ENCODE measurements around the gene SH2D7.
"Not testable (repeated sequence)": the region's sequence is repeated elsewhere in the genome, so short reads cannot be mapped to it uniquely, and the experiment has no call there.

SH2D7 gene

DNA sequence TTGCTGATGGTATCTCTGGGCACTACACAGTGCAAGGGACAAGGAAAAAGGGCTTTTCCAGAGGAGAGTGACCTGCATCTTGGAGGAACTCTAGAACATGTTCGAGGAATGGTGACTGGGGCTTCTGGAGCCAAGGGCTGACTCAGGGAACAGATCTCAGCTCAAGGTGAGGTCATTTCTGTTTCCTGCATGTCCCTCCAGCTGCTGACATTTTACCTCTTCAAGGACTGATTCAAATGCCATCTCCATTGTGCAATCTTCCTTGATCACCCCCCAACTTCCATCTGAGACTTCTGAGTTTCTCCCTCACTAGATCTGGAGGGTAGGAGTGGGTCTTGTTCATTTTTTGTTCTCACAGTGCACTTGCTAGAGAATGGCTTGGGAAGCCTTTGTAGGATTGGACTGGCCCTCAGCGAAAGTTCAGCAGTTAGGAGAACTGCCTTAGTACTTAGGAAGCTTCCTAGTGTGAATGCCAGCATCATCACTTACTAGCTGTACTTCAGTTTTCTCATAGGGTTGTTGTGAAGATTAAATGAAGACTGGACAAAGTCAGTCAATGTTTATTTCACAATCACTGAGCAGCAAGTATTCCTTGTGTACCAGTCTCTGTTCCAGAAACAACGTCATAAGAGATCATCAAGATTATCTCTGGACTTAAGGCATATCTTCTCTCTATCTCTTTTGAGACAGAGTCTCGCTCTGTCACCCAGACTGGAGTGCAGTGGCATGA, 54.2 kb downstream of the SH2D7 start:
- DNase-seq = no peak

DNA sequence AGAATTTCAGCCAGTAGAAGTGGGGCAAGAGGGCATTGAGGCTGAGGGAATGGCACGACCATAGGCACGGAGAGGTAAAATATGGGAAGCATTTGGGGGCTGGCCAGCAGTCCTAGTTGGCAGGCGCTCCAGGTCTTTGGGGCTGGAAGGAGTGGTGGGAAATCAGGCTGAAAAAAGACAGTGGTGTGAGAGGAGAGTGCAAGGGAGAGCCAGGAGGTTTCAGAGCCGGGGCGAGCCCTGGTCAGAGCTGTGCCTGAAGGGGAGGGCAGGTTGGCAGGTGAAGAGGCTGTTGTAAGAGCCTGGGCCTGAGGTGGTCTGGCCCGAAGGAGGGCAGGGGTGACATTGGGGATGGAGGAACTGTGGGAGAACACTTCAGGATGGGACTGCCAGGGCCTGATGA, 55.2 kb downstream of the SH2D7 start:
- DNase-seq = no peak

DNA sequence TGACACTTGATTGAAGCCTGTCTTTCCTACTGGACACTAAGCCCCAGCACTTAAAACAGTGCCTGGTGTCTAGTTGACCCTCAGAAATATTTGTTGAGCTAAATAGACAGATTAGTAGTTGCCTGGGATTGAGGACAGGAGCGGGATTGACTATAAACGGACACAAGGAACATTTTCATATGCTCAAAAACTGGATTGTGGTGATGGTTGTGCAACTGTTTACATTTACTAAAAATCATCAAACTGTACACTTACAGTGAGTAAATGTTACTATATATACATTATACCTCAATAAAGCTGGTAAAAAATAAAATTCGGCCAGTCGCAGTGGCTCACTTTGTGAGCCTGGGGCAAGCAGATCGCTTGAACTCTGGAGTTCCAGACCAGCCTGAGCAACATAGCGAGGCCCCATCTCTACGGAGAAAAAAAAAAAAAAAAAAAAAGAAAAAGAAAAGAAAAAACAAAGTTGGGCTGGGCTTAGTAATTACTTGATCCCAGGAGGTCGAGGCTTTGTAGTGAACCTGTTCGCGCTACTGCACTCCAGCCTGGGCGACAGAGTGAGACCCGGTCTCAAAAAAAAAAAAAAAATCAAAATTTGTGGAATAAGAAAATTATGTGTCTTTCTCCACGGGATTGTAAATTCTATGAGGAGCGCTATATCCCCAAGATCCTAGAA, 56.2 kb downstream of the SH2D7 start:
- no peak for DNase-seq

DNA sequence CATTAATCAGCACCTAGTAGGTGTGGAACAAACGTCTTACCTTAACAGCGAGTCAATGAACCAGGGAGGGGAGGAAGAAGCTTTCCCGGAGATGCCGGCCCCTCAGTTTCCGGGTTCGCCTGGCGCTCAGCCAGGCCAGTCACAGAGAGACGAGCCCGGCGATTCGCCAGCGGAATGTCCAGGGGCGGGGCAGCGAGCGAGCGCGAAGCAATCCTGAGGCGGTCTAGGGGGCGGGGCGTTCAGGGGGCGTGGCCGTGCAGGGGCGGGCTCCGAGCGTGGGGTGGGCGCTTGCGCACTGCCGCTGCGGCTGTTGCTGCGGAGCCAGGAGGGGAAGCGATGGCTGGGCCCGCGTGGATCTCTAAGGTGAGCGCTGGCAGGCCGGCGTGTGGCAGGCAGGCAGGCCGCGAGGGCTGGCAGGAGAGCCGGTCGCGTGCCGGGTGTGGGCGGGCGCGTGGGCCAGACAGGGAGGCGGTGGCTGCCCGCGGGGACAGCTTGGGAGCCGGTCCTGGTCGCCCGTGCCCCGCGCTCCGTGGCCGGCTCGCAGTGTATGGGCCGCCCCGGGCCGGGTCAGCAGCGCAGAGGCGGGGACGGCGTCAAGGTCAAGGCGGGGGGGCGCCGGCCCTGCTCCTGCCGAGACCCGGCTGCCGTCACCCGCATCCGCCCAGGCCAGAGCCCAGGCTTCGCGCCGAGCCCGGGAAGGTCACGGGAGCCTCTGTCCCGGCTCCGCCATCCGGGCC, 56.9 kb downstream of the SH2D7 start, which contains the start of gene IDH3A:
TSS of gene IDH3A (plus strand) at position 295 of the 737 bp plus-strand sequence. CDS start at position 337, 42 bp downstream.
- DNase-seq = peak; percentile 85

DNA sequence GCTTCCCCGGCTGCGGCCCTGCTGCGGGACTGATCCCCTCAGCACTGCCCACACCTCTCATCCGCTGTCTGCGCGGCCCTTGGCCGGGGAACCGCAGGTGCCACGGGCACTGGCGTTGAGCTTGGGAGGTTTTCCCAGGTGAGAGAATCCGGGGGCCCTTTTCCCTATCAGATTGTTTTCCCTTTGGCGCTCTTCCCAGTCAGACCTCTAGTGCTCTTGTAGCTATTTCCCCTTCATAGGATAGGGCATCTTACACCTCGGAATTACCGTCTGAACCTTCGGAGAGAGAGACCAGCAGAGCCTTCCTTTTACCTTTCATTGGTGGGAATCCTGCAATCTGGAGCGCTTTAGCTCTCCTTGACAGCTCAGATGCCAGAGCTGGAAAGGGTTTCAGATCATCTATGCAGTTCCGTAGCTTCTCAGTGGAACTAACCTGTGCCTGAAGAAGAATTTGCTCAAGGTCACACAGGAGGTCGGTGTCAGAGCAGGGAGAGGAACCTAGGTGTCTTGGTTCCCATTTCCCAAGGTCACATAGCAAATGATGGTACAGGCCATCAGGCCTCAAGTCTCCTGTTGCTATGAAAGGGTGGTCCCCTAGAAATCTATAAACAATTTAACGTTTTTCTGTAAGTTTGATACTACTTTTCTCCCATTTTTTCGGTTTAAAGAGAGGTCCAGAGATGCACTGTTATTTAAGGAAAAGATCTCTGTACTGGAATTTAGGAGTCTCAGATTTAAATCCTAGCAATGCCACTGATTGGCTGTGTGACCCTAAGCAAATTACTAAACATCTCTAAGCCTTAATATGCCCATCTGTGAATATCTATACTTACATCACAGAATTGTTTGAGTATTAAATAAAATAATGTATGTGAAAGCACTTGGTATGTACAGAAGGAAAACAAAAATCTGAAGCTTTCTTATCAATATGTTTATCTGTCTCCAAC, 57.7 kb downstream of the SH2D7 start:
- no peak for DNase-seq

DNA sequence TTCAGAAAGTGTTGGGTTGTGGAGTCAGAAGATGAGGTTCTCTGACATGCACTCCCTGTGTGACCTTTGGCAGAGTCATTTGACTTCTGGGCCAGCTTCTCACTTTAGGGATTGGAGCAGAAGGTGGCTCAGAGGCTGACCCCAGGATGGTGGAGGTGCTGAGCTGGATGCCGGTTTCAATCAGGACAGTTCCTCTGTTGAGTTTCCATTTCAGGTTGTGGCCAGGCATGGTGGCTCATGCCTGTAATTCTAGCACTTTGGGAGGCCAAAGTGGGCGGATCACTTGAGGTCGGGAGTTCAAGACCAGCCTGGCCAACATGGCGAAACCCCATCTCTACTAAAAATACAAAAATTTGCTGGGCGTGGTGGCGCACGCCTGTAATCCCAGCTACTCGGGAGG, 58.7 kb downstream of the SH2D7 start:
- not testable (repeated sequence) for DNase-seq

All from GF-D8 (cell line).